Sigmoid colon (tissue), 4 donors: ENCODE results near the gene TENM4.

Source experiments
- CTCF ChIP-seq, 4 experiments: fragments of 450-650 bp in 3 of 4; fragments of 200-600 bp in 1 of 4; IDR thresholded peaks; one replicate each; pipeline ENCODE4 v1.5.1; 2016 to 2019; ENCODE audit warnings: antibody characterized with exemption in 4 of 4, mild to moderate bottlenecking in 3 of 4, moderate library complexity in 2 of 4
- POLR2A ChIP-seq, 2 donors: fragments of 450-650 bp; IDR thresholded peaks; one replicate each; pipeline ENCODE4 v1.6.1; 2016; ENCODE audit warnings: antibody characterized with exemption in 2 of 2, mild to moderate bottlenecking in 2 of 2, moderate library complexity in 2 of 2
- POLR2AphosphoS5 ChIP-seq, 4 donors: sonication (generic); formaldehyde crosslinking; IDR thresholded peaks; one replicate each; pipeline ENCODE4 v1.6.1; 2017; ENCODE audit warnings: antibody characterized with exemption in 4 of 4

- TF ChIP-seq POLR2A (IDR thresholded peaks at IDR 0.05): no peak
- no peak for TF ChIP-seq CTCF (IDR thresholded peaks at IDR 0.05)
- no peak for TF ChIP-seq POLR2AphosphoS5 (IDR thresholded peaks at IDR 0.05)
These were observed 395.0 kb downstream of the TENM4 start for GRCh38 chr11:79045800-79046304.
